PFSK-1 (cell line): ENCODE results near the gene FADS3.
A peak's percentile ranks its signal among the peaks of the same experiment; 100 is the strongest.

Experiments used
- FOXP2 ChIP-seq: optimal IDR thresholded peaks from 2 replicates; pipeline ENCODE3; 2011; ENCODE audit warnings: borderline replicate concordance, control low read depth, inconsistent platforms; ENCODE audit not compliant: insufficient read depth; ENCODE audit errors: extremely low read length, extremely low read depth
- POLR2AphosphoS5 ChIP-seq: IDR thresholded peaks from 2 replicates; pipeline ENCODE4 v1.6.1; 2012; ENCODE audit warnings: low read depth, mild to moderate bottlenecking, control low read depth, low read length, moderate library complexity
- REST ChIP-seq, 2 experiments: IDR thresholded peaks; 2 replicates each; pipeline versions ENCODE4 v1.6.1 to v1.8.0; 2011 to 2012; ENCODE audit warnings: low read depth in 2 of 2, low read length in 2 of 2, control low read depth in 1 of 2, inconsistent platforms in 1 of 2, mild to moderate bottlenecking in 1 of 2, moderate library complexity in 1 of 2; ENCODE audit not compliant: insufficient read depth in 1 of 2
- SIN3A ChIP-seq: IDR thresholded peaks from 2 replicates; pipeline ENCODE4 v1.6.1; 2012; ENCODE audit warnings: mild to moderate bottlenecking, low read length, moderate library complexity, borderline replicate concordance; ENCODE audit not compliant: insufficient read depth
- TAF1 ChIP-seq: IDR thresholded peaks from 2 replicates; pipeline ENCODE4 v1.6.1; 2012; ENCODE audit warnings: low read length, control low read depth, borderline replicate concordance; ENCODE audit not compliant: insufficient read depth

FADS3 gene

GRCh38 chr11:61922539-61922938 lies 31.2 kb upstream of the FADS3 start:
- TF ChIP-seq TAF1 (no peak), REST (IDR thresholded peaks at IDR 0.05; ENCODE audit: insufficient read depth in 1 of 2, low read depth in 2 of 2, low read length in 2 of 2) (0 out of 4 replicates have a peak, but pooled peaks of 1 of the 2 experiments have one; percentile 54)

- TF ChIP-seq REST (IDR thresholded peaks at IDR 0.05; ENCODE audit: insufficient read depth in 1 of 2, low read depth in 2 of 2, low read length in 2 of 2) (no peak), TAF1 (no peak), FOXP2 (no peak), SIN3A (no peak), POLR2AphosphoS5 (no peak)
Measured at GRCh38 chr11:61921446-61921845, 30.1 kb upstream of the FADS3 start.

- TF ChIP-seq TAF1 (no peak), REST (IDR thresholded peaks at IDR 0.05; ENCODE audit: insufficient read depth in 1 of 2, low read depth in 2 of 2, low read length in 2 of 2) (no peak), FOXP2 (no peak), SIN3A (no peak)
Measured at GRCh38 chr11:61919705-61920631, 28.6 kb upstream of the FADS3 start.

GRCh38 chr11:61918938-61919704 lies 27.8 kb upstream of the FADS3 start:
- TF ChIP-seq FOXP2 (no peak), SIN3A (no peak), POLR2AphosphoS5 (no peak), REST (IDR thresholded peaks at IDR 0.05; ENCODE audit: insufficient read depth in 1 of 2, low read depth in 2 of 2, low read length in 2 of 2) (no peak), TAF1 (no peak)
